Suprapubic skin (tissue), 4 donors: Measurements from ENCODE around the gene NUDT3. TPM values are rescaled to one million over a fixed set of nuclear protein-coding genes. Genes with fewer than 3 reads are reported as not detected.
A peak's percentile ranks its signal among the peaks of the same experiment; 100 is the strongest.

Experiments
- DNase-seq, 2 donors: peaks; one replicate each; pipeline ENCODE4 v3.0.0-alpha.2; 2019; ENCODE audit warnings: low spot score in 2 of 2
- H3K27ac ChIP-seq: fragments of 200-600 bp; sonication (generic); one replicate; pipeline ENCODE4 v1.5.1; 2019
- H3K27me3 ChIP-seq: fragments of 200-600 bp; sonication (generic); one replicate; pipeline ENCODE4 v1.5.1; 2019
- H3K36me3 ChIP-seq: fragments of 200-600 bp; sonication (generic); one replicate; pipeline ENCODE4 v1.5.1; 2019
- H3K4me1 ChIP-seq: fragments of 200-600 bp; sonication (generic); one replicate; pipeline ENCODE4 v1.5.1; 2019
- H3K4me3 ChIP-seq: fragments of 200-600 bp; sonication (generic); one replicate; pipeline ENCODE4 v1.5.1; 2019; ENCODE audit warnings: mild to moderate bottlenecking
- H3K9me3 ChIP-seq: fragments of 200-600 bp; sonication (generic); one replicate; pipeline ENCODE4 v1.5.1; 2019
- CTCF ChIP-seq, 2 donors: fragments of 200-600 bp in 1 of 2; fragments of 450-650 bp in 1 of 2; sonication (generic) in 1 of 2; IDR thresholded peaks; one replicate each; pipeline ENCODE4 v1.5.1; 2016 to 2019; ENCODE audit warnings: antibody characterized with exemption in 2 of 2, mild to moderate bottlenecking in 1 of 2, moderate library complexity in 1 of 2
- EP300 ChIP-seq: sonication (generic); formaldehyde crosslinking; IDR thresholded peaks from one replicate; pipeline ENCODE4 v1.6.1; 2017; ENCODE audit warnings: antibody characterized with exemption
- POLR2A ChIP-seq, 2 donors: fragments of 450-650 bp; IDR thresholded peaks; one replicate each; pipeline ENCODE4 v1.6.1; 2017; ENCODE audit warnings: antibody characterized with exemption in 2 of 2, mild to moderate bottlenecking in 2 of 2, moderate library complexity in 2 of 2
- POLR2AphosphoS5 ChIP-seq, 3 donors: sonication (generic); formaldehyde crosslinking; IDR thresholded peaks; one replicate each; pipeline ENCODE4 v1.6.1; 2017; ENCODE audit warnings: antibody characterized with exemption in 3 of 3
- WGBS: methylation state at CpG from one replicate; pipeline ENCODE4 v1.1.5; 2018; 5-methylcytosine and 5-hydroxymethylcytosine counted together
- total RNA-seq, 4 donors: library from RNA; depleted of rRNA; stranded (reverse); fragments of >200 nt; gene quantifications; one replicate each; pipeline ENCODE4 v1.1.0, GENCODE V29; 2016

The NUDT3 gene
- total RNA-seq, 4 donors from 2014 or later: 23.2 to 34.6 (median 28.0) TPM

- Histone ChIP-seq H3K27ac (peak overlapping the region; percentile 59), H3K4me3 (no peak overlapping the region), H3K36me3 (peaks cover 5% of the 10 kb centered on the region), H3K9me3 (no peaks in the 10 kb centered on the region), H3K27me3 (no peaks in the 10 kb centered on the region), H3K4me1 (peaks cover 12% of the 10 kb centered on the region)
- no peak for DNase-seq
- WGBS: 70% methylated on average over 4 of the region's 4 CpGs
- TF ChIP-seq CTCF (IDR thresholded peaks at IDR 0.05) (no peak), EP300 (no peak), POLR2AphosphoS5 (IDR thresholded peaks at IDR 0.05) (no peak), POLR2A (IDR thresholded peaks at IDR 0.05) (no peak)
Measured at GRCh38 chr6:34284563-34285447, 107.7 kb downstream of the NUDT3 start.

- no peak for DNase-seq
- peaks cover 12% of the 10 kb centered on the region for H3K4me1 ChIP-seq
- TF ChIP-seq POLR2A (IDR thresholded peaks at IDR 0.05) (no peak), POLR2AphosphoS5 (IDR thresholded peaks at IDR 0.05) (no peak), CTCF (IDR thresholded peaks at IDR 0.05) (no peak), EP300 (no peak)
- no peaks in the 10 kb centered on the region for H3K9me3 ChIP-seq
- H3K27ac ChIP-seq: no peak overlapping the region
- no peak overlapping the region for H3K4me3 ChIP-seq
- WGBS: 88% methylated on average over 6 of the region's 6 CpGs
- H3K27me3 ChIP-seq: no peaks in the 10 kb centered on the region
- H3K36me3 ChIP-seq: peaks cover 4% of the 10 kb centered on the region
Measured at GRCh38 chr6:34281702-34282334, 110.7 kb downstream of the NUDT3 start.

GRCh38 chr6:34280216-34280615 is 112.3 kb downstream of the NUDT3 start:
- H3K36me3 ChIP-seq: peaks cover 4% of the 10 kb centered on the region
- WGBS: 93% methylated on average over 4 of the region's 4 CpGs
- no peak for TF ChIP-seq CTCF (IDR thresholded peaks at IDR 0.05)
- TF ChIP-seq EP300: no peak
- no peak for TF ChIP-seq POLR2AphosphoS5 (IDR thresholded peaks at IDR 0.05)

GRCh38 chr6:34278833-34279232 is 113.6 kb downstream of the NUDT3 start:
- no peak for DNase-seq
- Histone ChIP-seq H3K27ac (no peak overlapping the region), H3K27me3 (no peaks in the 10 kb centered on the region), H3K4me3 (no peak overlapping the region), H3K36me3 (peaks cover 4% of the 10 kb centered on the region), H3K4me1 (peaks cover 5% of the 10 kb centered on the region), H3K9me3 (no peaks in the 10 kb centered on the region)
- TF ChIP-seq POLR2A (IDR thresholded peaks at IDR 0.05): no peak
- no peak for TF ChIP-seq CTCF (IDR thresholded peaks at IDR 0.05)
- TF ChIP-seq POLR2AphosphoS5 (IDR thresholded peaks at IDR 0.05): no peak
- TF ChIP-seq EP300: no peak
- 79% methylated on average over 5 of the region's 5 CpGs for WGBS

More at GRCh38 chr6:34280216-34280615, 112.3 kb downstream of the NUDT3 start:
- no peak for DNase-seq
- Histone ChIP-seq H3K27ac (no peak overlapping the region), H3K27me3 (no peaks in the 10 kb centered on the region), H3K9me3 (no peaks in the 10 kb centered on the region), H3K4me1 (peaks cover 10% of the 10 kb centered on the region), H3K4me3 (no peak overlapping the region)

GRCh38 chr6:34277763-34278112 is 114.7 kb downstream of the NUDT3 start:
- Histone ChIP-seq H3K9me3 (no peaks in the 10 kb centered on the region), H3K27ac (no peak overlapping the region), H3K4me1 (peaks cover 7% of the 10 kb centered on the region), H3K4me3 (no peak overlapping the region), H3K27me3 (no peaks in the 10 kb centered on the region), H3K36me3 (peaks cover 4% of the 10 kb centered on the region)
- TF ChIP-seq CTCF (IDR thresholded peaks at IDR 0.05) (no peak), POLR2AphosphoS5 (IDR thresholded peaks at IDR 0.05) (no peak), POLR2A (IDR thresholded peaks at IDR 0.05) (no peak), EP300 (no peak)
- 92% methylated on average over 4 of the region's 4 CpGs for whole genome bisulfite sequencing
- DNase-seq: no peak
